Vagina (tissue), 2 donors: ENCODE data around the gene TLR1. TPM values are rescaled to one million over a fixed set of nuclear protein-coding genes. Genes with fewer than 3 reads are reported as not detected.

Source experiments
- DNase-seq, 2 donors: peaks; one replicate each; pipeline ENCODE4 v3.0.0-alpha.2; 2017; ENCODE audit errors: extremely low spot score in 2 of 2
- H3K27ac ChIP-seq: fragments of 200-600 bp; sonication (generic); one replicate; pipeline ENCODE4 v1.5.1; 2019
- H3K27me3 ChIP-seq: fragments of 200-600 bp; sonication (generic); one replicate; pipeline ENCODE4 v1.5.1; 2019
- H3K36me3 ChIP-seq, 2 donors: fragments of 200-600 bp; sonication (generic); one replicate each; pipeline ENCODE4 v1.5.1; 2017 to 2019
- H3K4me1 ChIP-seq: fragments of 200-600 bp; sonication (generic); one replicate; pipeline ENCODE4 v1.5.1; 2019
- H3K4me3 ChIP-seq, 2 donors: fragments of 200-600 bp; sonication (generic); 1 replicate in 1 of 2; 2 replicates in 1 of 2; pipeline ENCODE4 v1.5.1; 2016 to 2019
- H3K9me3 ChIP-seq: fragments of 200-600 bp; sonication (generic); one replicate; pipeline ENCODE4 v1.5.1; 2019
- POLR2A ChIP-seq, 2 donors: fragments of 450-650 bp; IDR thresholded peaks; one replicate each; pipeline ENCODE4 v1.6.1; 2017; ENCODE audit warnings: antibody characterized with exemption in 2 of 2, mild to moderate bottlenecking in 2 of 2, moderate library complexity in 2 of 2
- POLR2AphosphoS5 ChIP-seq, 2 donors: sonication (generic); formaldehyde crosslinking; IDR thresholded peaks; one replicate each; pipeline ENCODE4 v1.9.0; 2017; ENCODE audit warnings: antibody characterized with exemption in 2 of 2, mild to moderate bottlenecking in 2 of 2, low read depth in 1 of 2; ENCODE audit not compliant: insufficient read depth in 1 of 2
- intact Hi-C: fragments of 100-400 bp; cut with DNase I; formaldehyde crosslinking; loops from one replicate; pipeline ENCODE4 v1.15.1; 2023
- total RNA-seq: library from RNA; depleted of rRNA; stranded (reverse); fragments of >200 nt; gene quantifications from one replicate; pipeline ENCODE4 v1.2.3, GENCODE V29; 2016
- TF ChIP-seq, protein P1 (sequence below), 3 experiments: fragments of 450-650 bp in 2 of 3; fragments of 200-600 bp in 1 of 3; sonication (generic) in 1 of 3; IDR thresholded peaks; one replicate each; pipeline ENCODE4 v1.5.1; 2017 to 2019; ENCODE audit warnings: antibody characterized with exemption in 3 of 3, mild to moderate bottlenecking in 2 of 3, moderate library complexity in 2 of 3

TLR1 gene
- total RNA-seq, 1 donor from 2014 or later = 10.3 TPM

DNA sequence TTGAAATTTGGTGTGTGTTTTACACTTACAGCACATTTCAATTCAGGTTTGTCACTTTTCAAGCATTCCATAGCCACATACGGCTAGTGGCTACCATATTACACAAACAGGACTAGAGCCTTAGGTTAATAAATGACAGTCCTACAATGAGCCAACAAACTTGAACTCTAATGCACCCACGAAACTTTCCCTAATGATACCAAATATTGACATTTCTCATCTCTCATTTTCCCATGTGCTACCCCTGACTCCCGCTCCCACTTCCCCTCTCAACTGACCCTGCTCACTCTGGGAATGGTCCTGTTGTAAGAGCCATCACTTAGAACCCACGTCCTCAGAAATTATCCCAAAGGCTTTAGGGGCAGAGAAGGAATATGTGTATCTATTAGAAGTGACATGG, 16.9 kb downstream of the TLR1 start:
- TF ChIP-seq POLR2A (IDR thresholded peaks at IDR 0.05) (no peak), POLR2AphosphoS5 (IDR thresholded peaks at IDR 0.05; ENCODE audit: insufficient read depth in 1 of 2, low read depth in 1 of 2) (no peak)
- TF ChIP-seq, protein P1, sequence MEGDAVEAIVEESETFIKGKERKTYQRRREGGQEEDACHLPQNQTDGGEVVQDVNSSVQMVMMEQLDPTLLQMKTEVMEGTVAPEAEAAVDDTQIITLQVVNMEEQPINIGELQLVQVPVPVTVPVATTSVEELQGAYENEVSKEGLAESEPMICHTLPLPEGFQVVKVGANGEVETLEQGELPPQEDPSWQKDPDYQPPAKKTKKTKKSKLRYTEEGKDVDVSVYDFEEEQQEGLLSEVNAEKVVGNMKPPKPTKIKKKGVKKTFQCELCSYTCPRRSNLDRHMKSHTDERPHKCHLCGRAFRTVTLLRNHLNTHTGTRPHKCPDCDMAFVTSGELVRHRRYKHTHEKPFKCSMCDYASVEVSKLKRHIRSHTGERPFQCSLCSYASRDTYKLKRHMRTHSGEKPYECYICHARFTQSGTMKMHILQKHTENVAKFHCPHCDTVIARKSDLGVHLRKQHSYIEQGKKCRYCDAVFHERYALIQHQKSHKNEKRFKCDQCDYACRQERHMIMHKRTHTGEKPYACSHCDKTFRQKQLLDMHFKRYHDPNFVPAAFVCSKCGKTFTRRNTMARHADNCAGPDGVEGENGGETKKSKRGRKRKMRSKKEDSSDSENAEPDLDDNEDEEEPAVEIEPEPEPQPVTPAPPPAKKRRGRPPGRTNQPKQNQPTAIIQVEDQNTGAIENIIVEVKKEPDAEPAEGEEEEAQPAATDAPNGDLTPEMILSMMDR (IDR thresholded peaks at IDR 0.05) = no peak
- intact Hi-C loops = no loop called here

DNA sequence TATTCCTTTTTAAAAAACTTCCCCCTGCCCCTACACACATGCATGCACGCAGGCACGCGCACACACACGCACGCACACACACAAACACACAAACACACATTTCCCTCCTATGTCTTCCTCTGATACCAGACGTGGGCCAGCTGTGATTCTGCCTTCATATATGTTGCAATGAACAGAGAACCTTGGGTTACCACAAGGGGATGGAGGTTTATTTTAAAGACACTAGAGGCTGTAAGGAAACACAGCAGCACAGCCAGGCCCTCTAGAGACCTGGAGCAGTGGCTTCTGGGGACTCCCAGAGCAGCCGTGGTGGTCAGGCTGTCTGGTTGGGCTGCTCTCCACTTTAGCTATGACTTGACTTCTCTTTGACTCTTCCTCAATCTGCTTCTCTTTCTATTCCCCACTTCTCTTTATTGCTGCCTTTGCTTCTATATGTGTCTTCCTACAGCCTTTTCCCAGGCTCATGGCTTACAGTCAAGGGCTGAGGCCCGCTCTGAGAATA, 18.6 kb downstream of the TLR1 start:
- no peak for DNase-seq
- intact Hi-C loops = no loop called here
- Histone ChIP-seq H3K9me3 (no peaks in the 10 kb centered on the region), H3K27me3 (no peaks in the 10 kb centered on the region), H3K27ac (no peak overlapping the region), H3K4me3 (no peak overlapping the region), H3K36me3 (no peaks in the 10 kb centered on the region), H3K4me1 (no peaks in the 10 kb centered on the region)
- no peak for TF ChIP-seq POLR2A (IDR thresholded peaks at IDR 0.05)
- TF ChIP-seq POLR2AphosphoS5 (IDR thresholded peaks at IDR 0.05; ENCODE audit: insufficient read depth in 1 of 2, low read depth in 1 of 2) = no peak
- TF ChIP-seq, protein P1 (IDR thresholded peaks at IDR 0.05) = no peak

More for the DNA sequence above, 16.9 kb downstream of the TLR1 start:
- Histone ChIP-seq H3K4me1 (no peaks in the 10 kb centered on the region), H3K27me3 (no peaks in the 10 kb centered on the region), H3K9me3 (no peaks in the 10 kb centered on the region), H3K36me3 (no peaks in the 10 kb centered on the region), H3K4me3 (no peak overlapping the region), H3K27ac (no peak overlapping the region)
- no peak for DNase-seq

DNA sequence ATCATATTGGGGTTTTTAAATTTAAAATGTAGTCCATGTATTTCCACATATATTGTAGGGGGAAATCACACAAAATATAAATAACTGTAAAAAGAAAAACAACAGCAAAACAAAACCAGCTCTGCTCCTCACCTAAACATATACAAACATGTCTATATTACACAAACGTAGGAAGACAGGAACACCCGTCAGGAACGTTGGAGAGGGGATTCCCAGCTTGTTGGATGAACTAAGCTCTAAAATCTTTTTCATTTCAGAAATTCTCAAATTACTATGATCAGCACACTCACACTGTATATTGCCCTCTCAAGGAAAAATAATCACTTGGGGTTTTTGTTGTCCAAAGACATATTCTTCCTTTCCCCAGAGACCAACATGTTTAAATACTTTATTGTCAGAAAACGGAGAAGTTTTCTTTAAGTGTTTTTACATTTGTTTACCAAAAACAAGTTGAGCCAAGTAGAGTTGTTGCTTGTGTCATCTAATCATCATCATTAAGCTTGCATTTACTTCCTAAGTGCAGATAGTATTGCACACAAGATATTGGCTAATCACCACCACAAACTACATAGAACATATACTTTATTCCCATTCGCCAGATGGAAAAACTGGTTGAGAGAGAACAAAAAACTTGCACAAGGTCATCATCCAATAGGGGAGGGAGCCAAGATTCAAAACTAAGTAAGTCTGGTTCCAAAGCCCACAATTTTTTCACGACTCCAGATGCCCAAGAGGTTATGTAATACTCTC, 19.4 kb downstream of the TLR1 start:
- H3K27ac ChIP-seq = no peak overlapping the region
- intact Hi-C loops = no loop called here
- H3K4me1 ChIP-seq = no peaks in the 10 kb centered on the region
- no peak for DNase-seq
- H3K4me3 ChIP-seq = no peak overlapping the region
- no peaks in the 10 kb centered on the region for H3K27me3 ChIP-seq
- H3K9me3 ChIP-seq = no peaks in the 10 kb centered on the region
- no peaks in the 10 kb centered on the region for H3K36me3 ChIP-seq
- no peak for TF ChIP-seq POLR2AphosphoS5 (IDR thresholded peaks at IDR 0.05; ENCODE audit: insufficient read depth in 1 of 2, low read depth in 1 of 2)
- TF ChIP-seq, protein P1 (IDR thresholded peaks at IDR 0.05) = no peak
- no peak for TF ChIP-seq POLR2A (IDR thresholded peaks at IDR 0.05)

DNA sequence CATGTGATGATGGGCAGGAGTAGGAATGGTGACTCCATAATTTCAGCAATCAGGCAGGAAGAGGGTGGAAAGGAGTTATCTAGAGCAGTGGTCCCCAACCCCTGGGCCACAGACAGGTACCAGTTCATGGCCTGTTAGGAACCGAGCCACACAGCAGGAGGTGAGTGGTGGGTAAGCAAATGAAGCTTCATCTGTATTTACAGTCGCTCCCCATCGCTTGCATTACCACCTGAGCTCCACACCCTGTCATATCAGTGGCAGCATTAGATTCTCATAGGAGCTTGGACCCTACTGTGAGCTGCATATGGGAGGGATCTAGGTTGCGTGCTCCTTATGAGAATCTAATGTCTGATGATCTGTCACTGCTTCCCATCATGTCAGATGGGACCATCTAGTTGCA, 20.4 kb downstream of the TLR1 start:
- H3K36me3 ChIP-seq = no peaks in the 10 kb centered on the region
- H3K27me3 ChIP-seq = no peaks in the 10 kb centered on the region
- no peak overlapping the region for H3K27ac ChIP-seq
- no peaks in the 10 kb centered on the region for H3K9me3 ChIP-seq
- no peaks in the 10 kb centered on the region for H3K4me1 ChIP-seq
- TF ChIP-seq POLR2AphosphoS5 (IDR thresholded peaks at IDR 0.05; ENCODE audit: insufficient read depth in 1 of 2, low read depth in 1 of 2) = no peak
- no peak for TF ChIP-seq POLR2A (IDR thresholded peaks at IDR 0.05)
- no peak for DNase-seq
- H3K4me3 ChIP-seq = no peak overlapping the region
- intact Hi-C loops = no loop called here

DNA sequence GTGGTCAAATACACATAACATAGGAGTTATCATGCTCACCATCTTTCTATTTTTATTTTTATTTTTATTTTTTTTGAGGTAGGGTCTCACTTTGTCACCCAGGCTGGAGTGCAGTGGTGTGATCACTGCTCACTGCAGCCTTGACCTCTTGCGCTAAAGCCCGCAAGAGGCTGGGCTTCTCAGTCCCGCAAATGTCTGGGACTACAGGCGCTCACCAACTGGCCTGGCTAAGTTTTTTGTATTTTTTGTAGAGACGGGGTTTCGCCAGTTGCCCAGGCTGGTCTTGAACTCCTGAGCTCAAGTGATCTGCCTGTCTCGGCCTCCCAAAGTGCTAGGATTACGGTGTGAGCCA, 21.5 kb downstream of the TLR1 start:
- Histone ChIP-seq H3K4me3 (no peak overlapping the region), H3K27me3 (no peaks in the 10 kb centered on the region), H3K4me1 (no peaks in the 10 kb centered on the region), H3K9me3 (no peaks in the 10 kb centered on the region), H3K36me3 (no peaks in the 10 kb centered on the region), H3K27ac (no peak overlapping the region)
- DNase-seq = no peak
- intact Hi-C loops = no loop called here
- no peak for TF ChIP-seq POLR2AphosphoS5 (IDR thresholded peaks at IDR 0.05; ENCODE audit: insufficient read depth in 1 of 2, low read depth in 1 of 2)
- TF ChIP-seq, protein P1 (IDR thresholded peaks at IDR 0.05) = no peak
- no peak for TF ChIP-seq POLR2A (IDR thresholded peaks at IDR 0.05)
